ENCODE data around the gene PDE4B. TPM values are rescaled to one million over a fixed set of nuclear protein-coding genes. Genes with fewer than 3 reads are reported as not detected.

Gene PDE4B
- total and polyA plus RNA-seq, 9 of the 15 experiments (the other 6 are each of a cell fraction or from before 2014, with no cell fraction given): 0.09 TPM; not detected in 8

DNA sequence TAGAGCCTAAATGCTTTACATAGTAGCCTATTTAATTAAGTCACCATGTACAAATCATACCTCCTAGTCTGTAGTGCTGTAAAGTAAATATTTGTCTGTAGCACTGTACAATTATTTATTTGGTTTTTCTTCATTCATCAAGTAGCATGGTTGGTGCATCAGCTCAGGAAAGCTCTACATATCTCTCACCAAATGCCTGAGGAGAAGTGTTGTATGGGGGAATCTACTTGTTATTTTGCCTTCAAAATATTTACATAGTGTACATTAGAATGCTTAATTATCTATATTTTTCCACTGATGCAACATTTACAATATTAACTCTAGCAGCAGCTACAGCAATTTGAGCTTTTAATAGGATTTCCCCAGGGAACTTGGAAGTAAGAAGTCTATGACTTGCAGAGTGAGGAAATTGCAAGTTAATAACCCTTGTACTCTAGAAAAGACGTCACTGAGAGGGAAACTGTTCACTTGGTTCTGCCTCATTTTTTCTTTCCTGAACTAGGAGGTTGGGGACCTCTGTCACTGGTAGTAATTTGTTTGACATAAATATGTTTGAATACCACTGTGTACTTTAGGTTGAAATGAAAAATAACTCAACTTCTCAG is 207.4 kb downstream of the PDE4B start (continued):
- TF ChIP-seq BDP1 (IDR thresholded peaks at IDR 0.05; ENCODE audit: insufficient read depth, insufficient read length) (no peak), YBX1 (IDR thresholded peaks at IDR 0.05) (no peak), MXI1 (IDR thresholded peaks at IDR 0.05; ENCODE audit: low read depth, low read length) (no peak), POLR3G (IDR thresholded peaks at IDR 0.05; ENCODE audit: extremely low read depth, insufficient read length, insufficient replicate concordance) (no peak), MAFK (IDR thresholded peaks at IDR 0.05; ENCODE audit: low read length) (no peak), CHD4 (IDR thresholded peaks at IDR 0.05; ENCODE audit: insufficient read depth, insufficient replicate concordance, low read depth, low read length, poor library complexity, severe bottlenecking) (no peak)
- TF ChIP-seq, protein P1, sequence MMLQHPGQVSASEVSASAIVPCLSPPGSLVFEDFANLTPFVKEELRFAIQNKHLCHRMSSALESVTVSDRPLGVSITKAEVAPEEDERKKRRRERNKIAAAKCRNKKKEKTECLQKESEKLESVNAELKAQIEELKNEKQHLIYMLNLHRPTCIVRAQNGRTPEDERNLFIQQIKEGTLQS (IDR thresholded peaks at IDR 0.05): no peak
- TF ChIP-seq, protein P1 (CRISPR knock-in tag; conservative IDR thresholded peaks at IDR 0.05): no peak
- TF ChIP-seq, protein P2, sequence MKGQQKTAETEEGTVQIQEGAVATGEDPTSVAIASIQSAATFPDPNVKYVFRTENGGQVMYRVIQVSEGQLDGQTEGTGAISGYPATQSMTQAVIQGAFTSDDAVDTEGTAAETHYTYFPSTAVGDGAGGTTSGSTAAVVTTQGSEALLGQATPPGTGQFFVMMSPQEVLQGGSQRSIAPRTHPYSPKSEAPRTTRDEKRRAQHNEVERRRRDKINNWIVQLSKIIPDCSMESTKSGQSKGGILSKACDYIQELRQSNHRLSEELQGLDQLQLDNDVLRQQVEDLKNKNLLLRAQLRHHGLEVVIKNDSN (CRISPR knock-in tag; IDR thresholded peaks at IDR 0.05): no peak

DNA sequence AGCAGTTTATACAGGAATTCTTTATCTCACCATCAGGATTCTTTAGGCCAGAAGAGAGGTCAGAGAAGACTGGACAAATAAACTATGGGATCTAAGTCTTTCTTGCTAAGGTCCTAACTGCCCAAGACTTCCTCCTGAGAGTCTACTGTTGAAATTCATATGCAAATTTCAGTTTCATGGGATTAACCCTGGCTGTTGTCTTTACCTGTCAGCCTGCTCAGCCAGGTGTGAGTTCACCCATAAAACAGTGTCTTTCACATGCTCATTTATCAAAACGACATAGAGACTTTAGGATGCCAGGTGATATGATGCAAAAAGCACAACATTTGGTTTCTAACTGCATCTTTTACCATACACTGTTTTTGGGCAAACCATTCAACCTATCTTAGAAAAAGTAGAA is 211.0 kb downstream of the PDE4B start:
- CTCF ChIA-PET (ENCODE audit: low intra/inter-chr PET ratio): no interaction called here
- in situ Hi-C loops (cut with MboI): no loop called here
- Histone ChIP-seq H3K9me3 (replicated peaks; ENCODE audit: control insufficient read depth, insufficient read depth, low read depth, low read length) (no peaks in the 10 kb centered on the region), H3K36me3 (ENCODE audit: control insufficient read depth, insufficient read depth, low read length) (no peaks in the 10 kb centered on the region), H3K9me1 (ENCODE audit: control insufficient read depth, insufficient read depth, low read length) (no peaks in the 10 kb centered on the region), H3K79me2 (ENCODE audit: control insufficient read depth, insufficient read depth, low read length) (no peaks in the 10 kb centered on the region), H3K4me2 (ENCODE audit: insufficient read depth, low read length) (no peak overlapping the region), H4K20me1 (replicated peaks; ENCODE audit: control insufficient read depth, insufficient read depth, low read length) (no peaks in the 10 kb centered on the region), H3K4me3 (no peak overlapping the region), H3K9ac (ENCODE audit: insufficient read depth in 1 of 2, low read depth in 2 of 2, low read length in 2 of 2) (no peak overlapping the region), H3K27ac (ENCODE audit: extremely low read depth, low read depth, low read length) (no peak overlapping the region), H3K27me3 (ENCODE audit: control insufficient read depth in 2 of 2, insufficient read depth in 2 of 2, low read length in 2 of 2) (no peaks in the 10 kb centered on the region), H2AFZ (ENCODE audit: low read depth, low read length) (no peak overlapping the region), H3K4me1 (replicated peaks in 1 of 2; ENCODE audit: control insufficient read depth in 2 of 2, insufficient read depth in 2 of 2, low read length in 2 of 2) (no peaks in the 10 kb centered on the region)
- FAIRE-seq: no peak
- DNase-seq (ENCODE audit: extremely low read depth in 1 of 4, low spot score in 3 of 4): no peak
- POLR2A ChIA-PET: no interaction called here
- no peak for ATAC-seq
- BruUV-seq (replicated peaks): no TSS peak
- WGBS (ENCODE audit: insufficient coverage, low coverage, missing lambda C conversion rate): 0% methylated on average over 1 of the region's 1 CpG
- intact Hi-C loops (cut with micrococcal nuclease): no loop called here
- TF ChIP-seq TCF3 (CRISPR knock-in tag; IDR thresholded peaks at IDR 0.05) (no peak), CBFA2T2 (conservative IDR thresholded peaks at IDR 0.05) (no peak), PTTG1 (tag; IDR thresholded peaks at IDR 0.05; ENCODE audit: low read depth) (no peak), MECOM (CRISPR knock-in tag; IDR thresholded peaks at IDR 0.05) (no peak), SMARCC2 (IDR thresholded peaks at IDR 0.05; ENCODE audit: low read depth) (no peak), POU5F1 (IDR thresholded peaks at IDR 0.05; ENCODE audit: borderline replicate concordance, low read depth, low read length, partially characterized antibody) (no peak)
- TF ChIP-seq, protein P3, sequence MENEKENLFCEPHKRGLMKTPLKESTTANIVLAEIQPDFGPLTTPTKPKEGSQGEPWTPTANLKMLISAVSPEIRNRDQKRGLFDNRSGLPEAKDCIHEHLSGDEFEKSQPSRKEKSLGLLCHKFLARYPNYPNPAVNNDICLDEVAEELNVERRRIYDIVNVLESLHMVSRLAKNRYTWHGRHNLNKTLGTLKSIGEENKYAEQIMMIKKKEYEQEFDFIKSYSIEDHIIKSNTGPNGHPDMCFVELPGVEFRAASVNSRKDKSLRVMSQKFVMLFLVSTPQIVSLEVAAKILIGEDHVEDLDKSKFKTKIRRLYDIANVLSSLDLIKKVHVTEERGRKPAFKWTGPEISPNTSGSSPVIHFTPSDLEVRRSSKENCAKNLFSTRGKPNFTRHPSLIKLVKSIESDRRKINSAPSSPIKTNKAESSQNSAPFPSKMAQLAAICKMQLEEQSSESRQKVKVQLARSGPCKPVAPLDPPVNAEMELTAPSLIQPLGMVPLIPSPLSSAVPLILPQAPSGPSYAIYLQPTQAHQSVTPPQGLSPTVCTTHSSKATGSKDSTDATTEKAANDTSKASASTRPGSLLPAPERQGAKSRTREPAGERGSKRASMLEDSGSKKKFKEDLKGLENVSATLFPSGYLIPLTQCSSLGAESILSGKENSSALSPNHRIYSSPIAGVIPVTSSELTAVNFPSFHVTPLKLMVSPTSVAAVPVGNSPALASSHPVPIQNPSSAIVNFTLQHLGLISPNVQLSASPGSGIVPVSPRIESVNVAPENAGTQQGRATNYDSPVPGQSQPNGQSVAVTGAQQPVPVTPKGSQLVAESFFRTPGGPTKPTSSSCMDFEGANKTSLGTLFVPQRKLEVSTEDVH (IDR thresholded peaks at IDR 0.05; ENCODE audit: low read depth, partially characterized antibody): no peak
- TF ChIP-seq, protein P4, sequence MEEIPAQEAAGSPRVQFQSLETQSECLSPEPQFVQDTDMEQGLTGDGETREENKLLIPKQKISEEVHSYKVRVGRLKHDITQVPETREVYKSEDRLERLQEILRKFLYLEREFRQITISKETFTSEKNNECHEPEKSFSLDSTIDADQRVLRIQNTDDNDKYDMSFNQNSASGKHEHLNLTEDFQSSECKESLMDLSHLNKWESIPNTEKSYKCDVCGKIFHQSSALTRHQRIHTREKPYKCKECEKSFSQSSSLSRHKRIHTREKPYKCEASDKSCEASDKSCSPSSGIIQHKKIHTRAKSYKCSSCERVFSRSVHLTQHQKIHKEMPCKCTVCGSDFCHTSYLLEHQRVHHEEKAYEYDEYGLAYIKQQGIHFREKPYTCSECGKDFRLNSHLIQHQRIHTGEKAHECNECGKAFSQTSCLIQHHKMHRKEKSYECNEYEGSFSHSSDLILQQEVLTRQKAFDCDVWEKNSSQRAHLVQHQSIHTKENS (CRISPR knock-in tag; IDR thresholded peaks at IDR 0.05): no peak
